K562 (cell line): ENCODE data around the gene USP37. TPM values are rescaled to one million over a fixed set of nuclear protein-coding genes. Genes with fewer than 3 reads are reported as not detected.

Source experiments
- DPF2 ChIP-seq: fragments of 450-650 bp; IDR thresholded peaks from 2 replicates; pipeline ENCODE4 v1.6.1; 2016
- POU5F1 ChIP-seq: fragments of 150-350 bp; IDR thresholded peaks from 2 replicates; pipeline ENCODE4 v1.6.1; 2014; ENCODE audit warnings: borderline replicate concordance, low read length, low read depth, mild to moderate bottlenecking; ENCODE audit not compliant: partially characterized antibody
- PTTG1 ChIP-seq: fragments of 450-650 bp; IDR thresholded peaks from 2 replicates; pipeline ENCODE4 v1.6.1; 2016; ENCODE audit warnings: low read depth, mild to moderate bottlenecking, missing genetic modification characterization, missing compliant biosample characterization
- RBM39 ChIP-seq: fragments of 200-400 bp; formaldehyde crosslinking; optimal IDR thresholded peaks from 2 replicates; pipeline ENCODE3; 2018; ENCODE audit warnings: low read depth, low read length
- SMAD2 ChIP-seq: fragments of 150-350 bp; IDR thresholded peaks from 2 replicates; pipeline ENCODE4 v1.6.1; 2014; ENCODE audit warnings: low read depth, mild to moderate bottlenecking, low read length
- ZC3H4 ChIP-seq: sonication (generic); formaldehyde crosslinking; IDR thresholded peaks from 2 replicates; pipeline ENCODE4 v1.9.0; 2021; ENCODE audit warnings: missing genetic modification reagents, borderline replicate concordance
- ZFPM2 ChIP-seq: fragments of 250-450 bp; sonication (Bioruptor Pico); IDR thresholded peaks from 2 replicates; pipeline ENCODE4 v1.5.1; 2022; ENCODE audit warnings: mild to moderate bottlenecking
- ZSCAN29 ChIP-seq: fragments of 450-650 bp; IDR thresholded peaks from 2 replicates; pipeline ENCODE4 v1.6.1; 2017
- polyA plus RNA-seq, 8 experiments: library from polyadenylated mRNA; depleted of rRNA in 4 of 8; stranded (reverse) in 5 of 8; unstranded in 3 of 8; fragments of >200 nt; fragmentation: Nextera tagmentation in 2 of 8; fragmentation: Illumina TruSeq in 1 of 8; extraction: Ambion mirVana in 2 of 8; extraction: Trizol in 1 of 8; gene quantifications; 2 replicates each; pipeline versions ENCODE4 v1.2.1 to v1.2.3, GENCODE V29; 2011 to 2014; ENCODE audit warnings: inconsistent platforms in 1 of 8, missing spikeins in 1 of 8
- total RNA-seq, 7 experiments: library from RNA; depleted of rRNA in 6 of 7; stranded (reverse); fragments of >200 nt in 6 of 7; fragmentation: Illumina TruSeq in 2 of 7; extraction: Trizol in 2 of 7; gene quantifications; 2 replicates each; pipeline versions ENCODE4 v1.2.1 to v1.2.3, GENCODE V29; 2011 to 2021; ENCODE audit warnings: low replicate concordance in 1 of 7
- TF ChIP-seq, protein P1 (sequence below): sonication (generic); formaldehyde crosslinking; IDR thresholded peaks from 2 replicates; pipeline ENCODE4 v1.8.1; 2023; ENCODE audit warnings: missing genetic modification reagents, mild to moderate bottlenecking, borderline replicate concordance
- TF ChIP-seq, protein P2 (sequence below): fragments of 450-650 bp; IDR thresholded peaks from 2 replicates; pipeline ENCODE4 v1.6.1; 2017; ENCODE audit warnings: mild to moderate bottlenecking, moderate library complexity

Gene USP37
- total and polyA plus RNA-seq, 9 of the 15 experiments (the other 6 are each of a cell fraction or from before 2014, with no cell fraction given), result 2.0 to 14.2 (median 8.5) TPM

DNA sequence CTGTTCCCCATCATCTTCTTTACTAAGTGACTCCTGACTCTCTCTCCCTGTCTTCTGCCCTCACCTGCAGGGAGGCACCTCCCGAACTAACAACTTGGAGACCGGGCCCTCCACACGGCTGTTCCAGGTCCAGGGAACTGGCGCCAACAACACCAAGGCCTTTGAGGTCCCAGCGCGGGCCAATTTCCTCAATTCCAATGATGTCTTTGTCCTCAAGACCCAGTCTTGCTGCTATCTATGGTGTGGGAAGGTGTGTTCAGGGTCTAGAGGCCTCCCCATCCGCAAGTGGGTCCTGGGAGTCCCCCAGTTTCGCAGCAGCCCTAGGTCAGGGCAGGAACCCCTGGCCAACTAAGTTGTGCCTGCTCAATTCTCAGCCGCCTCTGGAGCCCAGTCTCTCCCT, 133.7 kb downstream of the USP37 start (continued):
- TF ChIP-seq, protein P1, sequence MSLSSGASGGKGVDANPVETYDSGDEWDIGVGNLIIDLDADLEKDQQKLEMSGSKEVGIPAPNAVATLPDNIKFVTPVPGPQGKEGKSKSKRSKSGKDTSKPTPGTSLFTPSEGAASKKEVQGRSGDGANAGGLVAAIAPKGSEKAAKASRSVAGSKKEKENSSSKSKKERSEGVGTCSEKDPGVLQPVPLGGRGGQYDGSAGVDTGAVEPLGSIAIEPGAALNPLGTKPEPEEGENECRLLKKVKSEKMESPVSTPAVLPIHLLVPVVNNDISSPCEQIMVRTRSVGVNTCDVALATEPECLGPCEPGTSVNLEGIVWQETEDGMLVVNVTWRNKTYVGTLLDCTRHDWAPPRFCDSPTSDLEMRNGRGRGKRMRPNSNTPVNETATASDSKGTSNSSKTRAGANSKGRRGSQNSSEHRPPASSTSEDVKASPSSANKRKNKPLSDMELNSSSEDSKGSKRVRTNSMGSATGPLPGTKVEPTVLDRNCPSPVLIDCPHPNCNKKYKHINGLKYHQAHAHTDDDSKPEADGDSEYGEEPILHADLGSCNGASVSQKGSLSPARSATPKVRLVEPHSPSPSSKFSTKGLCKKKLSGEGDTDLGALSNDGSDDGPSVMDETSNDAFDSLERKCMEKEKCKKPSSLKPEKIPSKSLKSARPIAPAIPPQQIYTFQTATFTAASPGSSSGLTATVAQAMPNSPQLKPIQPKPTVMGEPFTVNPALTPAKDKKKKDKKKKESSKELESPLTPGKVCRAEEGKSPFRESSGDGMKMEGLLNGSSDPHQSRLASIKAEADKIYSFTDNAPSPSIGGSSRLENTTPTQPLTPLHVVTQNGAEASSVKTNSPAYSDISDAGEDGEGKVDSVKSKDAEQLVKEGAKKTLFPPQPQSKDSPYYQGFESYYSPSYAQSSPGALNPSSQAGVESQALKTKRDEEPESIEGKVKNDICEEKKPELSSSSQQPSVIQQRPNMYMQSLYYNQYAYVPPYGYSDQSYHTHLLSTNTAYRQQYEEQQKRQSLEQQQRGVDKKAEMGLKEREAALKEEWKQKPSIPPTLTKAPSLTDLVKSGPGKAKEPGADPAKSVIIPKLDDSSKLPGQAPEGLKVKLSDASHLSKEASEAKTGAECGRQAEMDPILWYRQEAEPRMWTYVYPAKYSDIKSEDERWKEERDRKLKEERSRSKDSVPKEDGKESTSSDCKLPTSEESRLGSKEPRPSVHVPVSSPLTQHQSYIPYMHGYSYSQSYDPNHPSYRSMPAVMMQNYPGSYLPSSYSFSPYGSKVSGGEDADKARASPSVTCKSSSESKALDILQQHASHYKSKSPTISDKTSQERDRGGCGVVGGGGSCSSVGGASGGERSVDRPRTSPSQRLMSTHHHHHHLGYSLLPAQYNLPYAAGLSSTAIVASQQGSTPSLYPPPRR (CRISPR knock-in tag), result no peak
- no peak for TF ChIP-seq PTTG1 (tag)
- TF ChIP-seq, protein P2, sequence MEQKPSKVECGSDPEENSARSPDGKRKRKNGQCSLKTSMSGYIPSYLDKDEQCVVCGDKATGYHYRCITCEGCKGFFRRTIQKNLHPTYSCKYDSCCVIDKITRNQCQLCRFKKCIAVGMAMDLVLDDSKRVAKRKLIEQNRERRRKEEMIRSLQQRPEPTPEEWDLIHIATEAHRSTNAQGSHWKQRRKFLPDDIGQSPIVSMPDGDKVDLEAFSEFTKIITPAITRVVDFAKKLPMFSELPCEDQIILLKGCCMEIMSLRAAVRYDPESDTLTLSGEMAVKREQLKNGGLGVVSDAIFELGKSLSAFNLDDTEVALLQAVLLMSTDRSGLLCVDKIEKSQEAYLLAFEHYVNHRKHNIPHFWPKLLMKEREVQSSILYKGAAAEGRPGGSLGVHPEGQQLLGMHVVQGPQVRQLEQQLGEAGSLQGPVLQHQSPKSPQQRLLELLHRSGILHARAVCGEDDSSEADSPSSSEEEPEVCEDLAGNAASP, result no peak
- TF ChIP-seq ZC3H4, result no peak
- no peak for TF ChIP-seq DPF2
- no peak for TF ChIP-seq RBM39
- TF ChIP-seq POU5F1, result no peak
- TF ChIP-seq ZFPM2 (CRISPR knock-in tag), result no peak
- TF ChIP-seq ZSCAN29, result no peak
- TF ChIP-seq SMAD2, result no peak
